SJCRH30 (cell line): ENCODE results near the gene NAV2. TPM values are rescaled to one million over a fixed set of nuclear protein-coding genes. Genes with fewer than 3 reads are reported as not detected.
"Not testable (repeated sequence)": the region's sequence is repeated elsewhere in the genome, so short reads cannot be mapped to it uniquely, and the experiment has no call there.

Source experiments
- DNase-seq, 2 experiments: peaks; one replicate each; pipeline ENCODE4 v3.0.0-alpha.2; 2015 to 2020
- H3K27ac ChIP-seq: fragments of 250-450 bp; sonication (Bioruptor Pico); 2 replicates; pipeline ENCODE4 v1.5.1; 2020; ENCODE audit warnings: mild to moderate bottlenecking, moderate library complexity
- H3K27me3 ChIP-seq: fragments of 250-450 bp; sonication (Bioruptor Pico); 2 replicates; pipeline ENCODE4 v1.5.1; 2020; ENCODE audit warnings: mild to moderate bottlenecking, moderate library complexity
- H3K36me3 ChIP-seq: fragments of 250-450 bp; sonication (Bioruptor Pico); 2 replicates; pipeline ENCODE4 v1.5.1; 2020; ENCODE audit warnings: mild to moderate bottlenecking, moderate library complexity
- H3K4me1 ChIP-seq: fragments of 250-450 bp; sonication (Bioruptor Pico); 2 replicates; pipeline ENCODE4 v1.5.1; 2020; ENCODE audit warnings: mild to moderate bottlenecking, moderate library complexity
- H3K4me3 ChIP-seq: fragments of 250-450 bp; sonication (Bioruptor Pico); 2 replicates; pipeline ENCODE4 v1.5.1; 2020; ENCODE audit warnings: mild to moderate bottlenecking, moderate library complexity
- H3K9me3 ChIP-seq: fragments of 250-450 bp; sonication (Bioruptor Pico); replicated peaks from 2 replicates; pipeline ENCODE4 v1.5.1; 2020; ENCODE audit warnings: mild to moderate bottlenecking, moderate library complexity
- total RNA-seq: library from RNA; depleted of rRNA; stranded (reverse); fragments of >200 nt; shearing (Covaris generic); gene quantifications from 2 replicates; pipeline ENCODE4 v1.2.3, GENCODE V29; 2014

Gene NAV2
- total RNA-seq, 1 experiment from 2014 or later = 73.1 TPM

GRCh38 chr11:20004866-20005265, 292.2 kb downstream of the NAV2 start:
- H3K27me3 ChIP-seq = no peaks in the 10 kb centered on the region
- no peaks in the 10 kb centered on the region; the same call in none of the 2 replicates for H3K36me3 ChIP-seq
- peaks cover 21% of the 10 kb centered on the region for H3K4me1 ChIP-seq

GRCh38 chr11:20005747-20006146, 293.1 kb downstream of the NAV2 start:
- Histone ChIP-seq H3K36me3 (no peaks in the 10 kb centered on the region; the same call in none of the 2 replicates), H3K27me3 (no peaks in the 10 kb centered on the region), H3K4me1 (peaks cover 21% of the 10 kb centered on the region), H3K9me3 (no peaks in the 10 kb centered on the region), H3K27ac (no peak overlapping the region), H3K4me3 (no peak overlapping the region)
- DNase-seq = peak in 1 of 2 experiments; percentile 59

More at GRCh38 chr11:20004866-20005265, 292.2 kb downstream of the NAV2 start:
- DNase-seq = no peak
- Histone ChIP-seq H3K4me3 (no peak overlapping the region), H3K27ac (no peak overlapping the region), H3K9me3 (no peaks in the 10 kb centered on the region)

GRCh38 chr11:20006618-20007017, 294.0 kb downstream of the NAV2 start:
- H3K36me3 ChIP-seq, DNase-seq, H3K9me3 ChIP-seq, H3K27me3 ChIP-seq, H3K27ac ChIP-seq, H3K4me3 ChIP-seq: not testable (repeated sequence)
- peaks cover 24% of the 10 kb centered on the region for H3K4me1 ChIP-seq

GRCh38 chr11:20007386-20007785, 294.7 kb downstream of the NAV2 start:
- H3K4me3 ChIP-seq = no peak overlapping the region
- H3K9me3 ChIP-seq = no peaks in the 10 kb centered on the region
- H3K27ac ChIP-seq = no peak overlapping the region
- no peak for DNase-seq
- no peaks in the 10 kb centered on the region; the same call in none of the 2 replicates for H3K36me3 ChIP-seq
- no peaks in the 10 kb centered on the region for H3K27me3 ChIP-seq
- H3K4me1 ChIP-seq = peaks cover 24% of the 10 kb centered on the region

DNA sequence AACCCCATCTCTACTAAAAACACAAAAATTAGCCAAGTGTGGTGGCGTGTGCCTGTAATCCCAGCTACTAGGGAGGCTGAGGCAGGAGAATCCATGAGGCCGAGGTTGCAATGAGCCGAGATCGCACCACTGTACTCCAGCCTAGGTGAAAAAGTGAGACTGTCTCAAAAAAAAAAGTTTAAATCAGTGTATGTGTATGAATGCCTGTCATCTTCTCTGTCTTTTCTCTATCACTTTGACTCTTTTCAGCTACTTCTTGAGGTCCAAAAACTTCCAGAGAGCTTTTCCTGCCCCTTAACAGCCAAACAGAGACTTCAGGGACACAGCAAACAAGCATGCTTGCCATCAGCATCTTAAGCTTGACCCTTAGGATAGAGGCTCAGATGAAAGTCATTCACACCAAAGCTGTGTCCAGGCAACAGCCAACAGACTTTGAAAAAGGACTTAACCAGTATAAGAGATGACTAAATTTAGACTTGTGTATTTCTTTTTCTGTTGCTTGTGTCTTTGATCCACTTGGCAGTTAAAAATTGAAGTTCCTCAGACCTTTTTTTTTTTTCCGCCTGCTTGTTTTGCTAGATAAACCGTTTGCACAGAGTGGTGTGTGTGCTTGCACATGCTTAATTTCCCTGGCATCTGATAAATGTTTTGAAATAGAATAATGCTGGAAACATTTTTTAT, 295.7 kb downstream of the NAV2 start:
- H3K36me3 ChIP-seq = no peaks in the 10 kb centered on the region; the same call in 1 of the 2 replicates
- no peak overlapping the region for H3K4me3 ChIP-seq
- H3K27me3 ChIP-seq = no peaks in the 10 kb centered on the region
- H3K27ac ChIP-seq = no peak overlapping the region
- H3K9me3 ChIP-seq = no peaks in the 10 kb centered on the region
- no peak for DNase-seq
- H3K4me1 ChIP-seq = peaks cover 25% of the 10 kb centered on the region

GRCh38 chr11:20008871-20009644, 296.4 kb downstream of the NAV2 start:
- no peak for DNase-seq
- H3K36me3 ChIP-seq = no peaks in the 10 kb centered on the region; the same call in 1 of the 2 replicates
- no peaks in the 10 kb centered on the region for H3K9me3 ChIP-seq
- H3K4me3 ChIP-seq = no peak overlapping the region
- no peak overlapping the region for H3K27ac ChIP-seq
- H3K4me1 ChIP-seq = peaks cover 30% of the 10 kb centered on the region
- no peaks in the 10 kb centered on the region for H3K27me3 ChIP-seq

- no peaks in the 10 kb centered on the region for H3K27me3 ChIP-seq
- peaks cover 38% of the 10 kb centered on the region for H3K4me1 ChIP-seq
- H3K27ac ChIP-seq = no peak overlapping the region
- no peak for DNase-seq
- H3K36me3 ChIP-seq = no peaks in the 10 kb centered on the region; the same call in 1 of the 2 replicates
- no peak overlapping the region for H3K4me3 ChIP-seq
- H3K9me3 ChIP-seq = no peaks in the 10 kb centered on the region
Observed at GRCh38 chr11:20010156-20010850, 297.7 kb downstream of the NAV2 start.

DNA sequence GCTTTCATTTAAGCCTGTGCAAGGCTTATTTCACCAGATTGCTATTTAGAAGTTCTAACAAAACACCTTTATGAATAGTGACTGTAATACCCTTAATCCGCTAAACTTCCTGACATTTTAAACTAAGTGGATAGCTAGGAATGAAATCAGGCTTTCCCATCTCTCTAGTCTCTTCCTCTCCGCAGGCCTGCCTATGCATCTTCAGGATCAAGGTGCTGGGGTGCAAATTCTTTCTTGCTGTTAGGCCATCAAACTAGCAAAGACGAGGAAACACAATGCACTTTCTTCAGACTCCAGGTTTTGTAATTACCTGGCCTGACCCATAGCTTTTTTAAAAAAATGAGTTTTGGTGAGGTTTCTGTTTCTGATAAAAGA, 298.2 kb downstream of the NAV2 start:
- no peak for DNase-seq
- H3K36me3 ChIP-seq = no peaks in the 10 kb centered on the region; the same call in 1 of the 2 replicates
- H3K27ac ChIP-seq = no peak overlapping the region
- H3K9me3 ChIP-seq = no peaks in the 10 kb centered on the region
- H3K27me3 ChIP-seq = no peaks in the 10 kb centered on the region
- no peak overlapping the region for H3K4me3 ChIP-seq
- peaks cover 43% of the 10 kb centered on the region for H3K4me1 ChIP-seq

DNA sequence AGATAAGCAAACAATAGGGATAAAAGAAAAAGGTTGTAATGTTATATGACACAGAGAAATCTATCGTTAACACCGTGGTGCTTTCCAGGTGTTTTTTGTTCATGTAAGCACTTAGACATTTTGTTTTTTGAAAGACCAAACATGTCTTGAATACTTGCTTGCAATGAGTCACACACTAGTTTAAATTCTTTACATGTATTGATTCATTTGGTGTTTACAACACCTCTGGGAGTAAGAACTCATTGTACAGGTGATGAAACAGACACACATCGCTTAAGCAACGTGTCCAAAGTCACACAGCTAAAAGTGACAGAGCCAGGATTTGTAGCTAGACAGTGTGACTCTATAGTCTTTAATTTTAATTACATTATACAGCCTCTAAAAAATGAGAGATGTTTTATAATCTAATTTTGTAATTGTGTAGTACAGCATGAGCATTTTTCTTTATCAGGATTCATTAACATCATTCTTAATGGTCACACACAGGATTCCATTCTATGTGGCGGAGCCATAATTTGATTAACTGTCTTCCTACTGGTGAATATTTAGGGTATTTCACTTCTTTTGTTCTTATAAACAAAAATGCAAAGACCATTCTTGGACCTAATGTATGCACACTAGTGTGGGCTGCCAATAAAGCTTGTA, 298.8 kb downstream of the NAV2 start:
- Histone ChIP-seq H3K27me3 (no peaks in the 10 kb centered on the region), H3K9me3 (no peaks in the 10 kb centered on the region), H3K4me3 (no peak overlapping the region), H3K4me1 (peaks cover 49% of the 10 kb centered on the region), H3K36me3 (no peaks in the 10 kb centered on the region; the same call in 1 of the 2 replicates), H3K27ac (no peak overlapping the region)
- DNase-seq = no peak

DNA sequence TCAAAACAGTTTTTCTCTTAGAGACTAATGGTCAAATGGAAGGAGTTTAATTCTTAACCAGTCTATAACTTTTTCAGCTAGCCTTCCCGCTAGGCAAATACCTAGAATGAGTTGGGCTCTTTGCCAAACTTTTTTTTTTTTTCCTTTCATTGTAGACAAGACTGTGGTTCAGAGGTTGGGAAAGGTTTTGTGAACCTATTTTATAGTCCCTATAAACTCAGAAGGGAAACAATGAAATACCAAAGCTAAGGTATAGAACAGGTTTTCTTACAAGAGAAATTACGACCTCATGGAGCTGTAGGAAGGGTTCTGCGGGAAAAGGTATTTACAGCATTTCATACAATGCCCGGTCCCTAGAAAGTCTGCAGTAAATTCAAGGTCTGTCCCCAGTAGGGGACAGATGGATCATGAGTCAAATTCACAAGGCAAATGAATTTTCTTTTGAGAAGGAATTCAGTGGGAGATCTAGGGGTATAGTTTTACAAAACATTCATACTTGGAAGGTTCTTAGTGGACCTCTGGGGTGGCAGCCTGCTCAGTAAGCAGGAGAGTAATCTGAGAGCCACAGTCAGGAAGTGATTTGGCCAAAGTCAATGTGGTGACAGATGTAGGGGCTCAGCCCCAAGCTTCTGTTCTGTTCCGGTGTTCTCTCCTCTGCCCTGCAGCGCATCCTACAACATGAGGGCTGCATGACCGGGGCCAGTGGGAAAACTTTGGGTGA, 300.9 kb downstream of the NAV2 start:
- peak overlapping the region; percentile 4; the same call in 1 of the 2 replicates for H3K4me3 ChIP-seq
- no peaks in the 10 kb centered on the region for H3K36me3 ChIP-seq
- H3K9me3 ChIP-seq = no peaks in the 10 kb centered on the region
- H3K4me1 ChIP-seq = peaks cover 62% of the 10 kb centered on the region
- no peaks in the 10 kb centered on the region for H3K27me3 ChIP-seq
- peak in 1 of 2 experiments; percentile 80 for DNase-seq
- peak overlapping the region; percentile 73 for H3K27ac ChIP-seq

DNA sequence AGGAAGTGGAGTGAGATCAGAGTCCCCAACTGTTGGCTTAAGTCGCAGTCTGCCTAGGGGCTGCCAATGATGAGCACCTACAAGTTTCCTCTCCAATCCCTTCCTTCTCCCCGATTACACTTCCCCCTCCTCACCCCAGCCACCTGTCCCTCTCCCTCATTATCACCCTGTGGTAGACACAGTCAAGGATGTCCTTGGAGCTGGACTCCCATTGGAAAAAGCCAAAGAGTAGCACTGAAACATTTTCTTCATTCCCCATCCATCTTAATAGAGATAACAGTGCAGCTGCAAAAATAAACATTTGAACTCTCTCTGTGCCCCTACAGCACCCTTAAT, 301.4 kb downstream of the NAV2 start:
- Histone ChIP-seq H3K9me3 (no peaks in the 10 kb centered on the region), H3K27ac (peak overlapping the region; percentile 73), H3K27me3 (no peaks in the 10 kb centered on the region), H3K4me1 (peaks cover 62% of the 10 kb centered on the region), H3K4me3 (no peak overlapping the region), H3K36me3 (no peaks in the 10 kb centered on the region)
- DNase-seq = peak; percentile 95 to 98

DNA sequence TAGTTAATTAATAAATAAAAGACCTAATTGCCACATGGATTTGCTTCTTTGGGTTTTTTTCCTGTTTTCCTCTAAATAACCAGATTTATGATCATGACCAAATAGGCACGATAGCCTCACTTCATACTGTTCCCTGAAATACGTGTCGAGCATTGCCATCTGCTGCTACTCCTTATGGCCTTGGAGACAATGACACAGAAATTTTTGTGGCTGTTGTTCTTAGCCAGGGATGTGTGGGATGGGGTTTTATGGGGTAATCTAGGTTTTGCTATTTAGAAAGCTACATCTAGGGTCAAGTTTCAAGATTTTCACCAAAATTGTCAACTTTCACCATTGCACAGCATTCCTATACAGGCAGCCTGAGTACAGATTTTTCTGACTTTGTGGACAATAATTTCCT, 302.5 kb downstream of the NAV2 start:
- peak; percentile 55 to 79 for DNase-seq
- 0 out of 2 replicates have a peak overlapping the region, but pooled peaks have one; percentile 12 for H3K27ac ChIP-seq
- no peaks in the 10 kb centered on the region for H3K27me3 ChIP-seq
- H3K9me3 ChIP-seq = no peaks in the 10 kb centered on the region
- H3K36me3 ChIP-seq = no peaks in the 10 kb centered on the region
- H3K4me3 ChIP-seq = no peak overlapping the region
- peaks cover 61% of the 10 kb centered on the region for H3K4me1 ChIP-seq

- peak; percentile 26 to 51 for DNase-seq
- H3K4me3 ChIP-seq = no peak overlapping the region
- H3K9me3 ChIP-seq = no peaks in the 10 kb centered on the region
- no peaks in the 10 kb centered on the region for H3K27me3 ChIP-seq
- 0 out of 2 replicates have a peak overlapping the region, but pooled peaks have one; percentile 12 for H3K27ac ChIP-seq
- H3K36me3 ChIP-seq = no peaks in the 10 kb centered on the region
- peaks cover 57% of the 10 kb centered on the region for H3K4me1 ChIP-seq
Observed at GRCh38 chr11:20015529-20016427, 303.1 kb downstream of the NAV2 start.
